Mucosa of stomach (tissue), 1 donor: ENCODE data around the gene METTL26.

Experiments
- H3K27me3 ChIP-seq: one replicate; pipeline ENCODE4 v1.7.0; 2013; ENCODE audit warnings: mild to moderate bottlenecking, low read length; ENCODE audit not compliant: control insufficient read depth, insufficient read depth
- H3K36me3 ChIP-seq: one replicate; pipeline ENCODE4 v1.7.0; 2013; ENCODE audit warnings: low read length; ENCODE audit not compliant: control insufficient read depth, insufficient read depth
- H3K4me1 ChIP-seq: one replicate; pipeline ENCODE4 v1.7.0; 2013; ENCODE audit warnings: mild to moderate bottlenecking, low read length; ENCODE audit not compliant: control insufficient read depth, insufficient read depth
- H3K4me3 ChIP-seq: one replicate; pipeline ENCODE4 v1.7.0; 2013; ENCODE audit warnings: low read length
- H3K9ac ChIP-seq: one replicate; pipeline ENCODE4 v1.7.0; 2013; ENCODE audit warnings: mild to moderate bottlenecking, low read length, moderate library complexity
- H3K9me3 ChIP-seq: one replicate; pipeline ENCODE4 v1.7.0; 2013; ENCODE audit warnings: mild to moderate bottlenecking, low read length, moderate library complexity; ENCODE audit not compliant: control insufficient read depth
- donor health status: Pancreatic carcinoma.

METTL26 gene

DNA sequence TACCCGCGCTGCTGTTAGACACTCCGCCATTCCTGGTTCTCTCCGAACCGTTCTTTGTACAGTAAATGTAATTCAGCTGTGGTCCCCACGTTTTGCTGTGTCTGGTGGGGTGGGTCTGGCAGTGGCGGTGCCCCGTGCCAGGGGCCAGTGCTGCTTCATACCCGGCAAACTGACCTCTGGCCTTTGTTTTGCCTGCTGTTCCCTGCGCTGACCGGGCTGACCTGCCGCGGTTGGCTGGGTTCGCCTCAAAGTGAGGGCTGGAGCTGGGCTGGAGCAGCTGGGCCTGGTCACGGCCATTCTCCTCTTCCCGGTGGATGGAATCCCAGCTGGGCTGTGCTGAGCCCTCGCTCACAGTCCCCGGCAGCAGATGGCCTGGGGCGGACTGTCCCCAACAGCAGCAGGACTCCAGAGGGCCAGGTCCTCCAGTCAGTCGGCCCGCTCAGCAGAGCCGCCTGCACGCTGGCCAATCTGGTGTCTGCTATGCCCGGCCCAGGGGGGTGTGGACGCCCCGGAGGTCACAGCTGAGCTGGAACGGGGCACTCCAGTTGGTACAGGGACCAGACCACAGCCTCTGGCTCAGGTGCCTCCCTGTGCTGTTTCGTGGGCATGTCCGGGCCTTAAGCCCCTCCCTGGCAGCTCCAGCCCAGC, 6.8 kb downstream of the METTL26 start:
- H3K36me3 ChIP-seq: peaks cover 10% of the 10 kb centered on the region
- H3K4me3 ChIP-seq: no peak overlapping the region
- no peaks in the 10 kb centered on the region for H3K27me3 ChIP-seq
- H3K9ac ChIP-seq: no peak overlapping the region
- peaks cover 24% of the 10 kb centered on the region for H3K4me1 ChIP-seq
- no peaks in the 10 kb centered on the region for H3K9me3 ChIP-seq

- H3K4me1 ChIP-seq: peaks cover 24% of the 10 kb centered on the region
- H3K27me3 ChIP-seq: no peaks in the 10 kb centered on the region
- H3K36me3 ChIP-seq: peaks cover 10% of the 10 kb centered on the region
- no peak overlapping the region for H3K4me3 ChIP-seq
- no peaks in the 10 kb centered on the region for H3K9me3 ChIP-seq
- H3K9ac ChIP-seq: no peak overlapping the region
Measured at GRCh38 chr16:628321-629061, 7.6 kb downstream of the METTL26 start.

- H3K27me3 ChIP-seq: no peaks in the 10 kb centered on the region
- H3K36me3 ChIP-seq: peaks cover 10% of the 10 kb centered on the region
- no peaks in the 10 kb centered on the region for H3K9me3 ChIP-seq
- no peak overlapping the region for H3K9ac ChIP-seq
- H3K4me3 ChIP-seq: no peak overlapping the region
- H3K4me1 ChIP-seq: peaks cover 24% of the 10 kb centered on the region
Measured at GRCh38 chr16:627454-628239, 8.5 kb downstream of the METTL26 start.

DNA sequence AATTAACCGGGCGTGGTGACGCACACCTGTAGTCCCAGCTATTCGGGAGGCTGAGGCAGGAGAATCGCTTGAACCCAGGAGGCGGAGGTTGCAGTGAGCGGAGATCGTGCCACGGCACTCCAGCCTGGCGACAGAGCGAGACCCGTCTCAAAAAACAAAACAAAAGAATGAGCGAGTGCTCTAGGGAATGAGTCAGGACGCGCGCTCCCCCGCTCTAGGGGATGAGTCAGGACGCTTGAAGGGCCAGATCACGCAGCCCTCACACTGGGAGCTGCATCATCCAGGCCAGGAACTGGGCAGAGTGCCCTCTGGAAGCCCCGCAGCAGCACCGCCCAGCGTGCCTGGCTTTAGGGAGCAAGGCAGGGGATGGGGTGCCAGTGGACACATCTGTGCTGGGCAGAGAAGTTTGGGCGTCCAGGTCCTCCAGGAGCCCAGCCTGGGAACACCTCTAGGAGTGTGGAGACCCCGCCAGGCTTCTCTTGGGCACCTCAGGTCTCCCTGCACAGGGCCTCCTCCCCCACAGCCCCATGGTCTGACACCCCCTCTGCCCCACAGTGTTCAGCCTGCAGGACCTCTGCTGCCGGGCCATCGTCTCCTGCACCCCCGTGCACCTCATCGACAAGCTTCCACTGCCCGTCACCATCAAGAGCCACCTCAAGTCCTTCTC, 9.2 kb downstream of the METTL26 start:
- Histone ChIP-seq H3K36me3 (peaks cover 10% of the 10 kb centered on the region), H3K27me3 (no peaks in the 10 kb centered on the region), H3K9me3 (no peaks in the 10 kb centered on the region), H3K4me1 (peaks cover 29% of the 10 kb centered on the region), H3K9ac (no peak overlapping the region), H3K4me3 (no peak overlapping the region)

DNA sequence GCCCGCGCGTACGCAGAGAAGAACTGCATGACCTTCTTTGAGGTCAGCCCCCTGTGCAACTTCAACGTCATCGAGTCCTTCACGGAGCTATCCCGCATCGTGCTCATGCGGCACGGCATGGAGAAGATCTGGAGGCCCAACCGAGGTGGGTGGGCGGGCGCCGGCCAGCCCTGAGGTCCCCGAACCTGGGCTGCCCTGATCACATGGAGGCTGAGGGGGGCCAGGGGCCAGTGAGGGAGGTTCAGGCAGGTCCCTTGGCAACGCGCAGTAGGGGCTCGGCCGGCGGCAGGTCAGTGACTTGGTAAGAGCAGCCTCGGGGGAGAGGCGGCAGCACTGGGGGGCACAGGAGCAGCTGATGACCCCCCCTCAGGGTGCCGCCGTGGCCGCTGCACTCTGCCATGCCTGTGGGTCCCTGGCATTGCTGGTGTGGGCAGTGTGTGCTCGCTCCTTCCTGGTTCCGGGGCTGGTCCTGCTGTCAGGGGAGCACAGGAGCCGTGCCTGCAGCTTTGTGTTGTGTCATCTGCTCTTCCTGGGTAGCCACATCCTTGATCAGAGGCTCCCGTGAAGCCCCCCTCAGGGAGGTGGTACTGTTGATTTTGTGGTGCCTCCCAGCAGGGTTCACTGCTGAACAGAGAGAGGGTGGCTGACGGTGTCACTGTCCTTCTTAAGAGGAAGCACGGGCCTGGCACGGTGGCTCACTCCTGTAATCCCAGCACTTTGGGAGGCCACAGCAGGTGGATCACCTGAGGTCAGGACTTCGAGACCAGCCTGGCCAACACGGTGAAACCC, 9.9 kb downstream of the METTL26 start:
- no peaks in the 10 kb centered on the region for H3K27me3 ChIP-seq
- peaks cover 10% of the 10 kb centered on the region for H3K36me3 ChIP-seq
- peaks cover 34% of the 10 kb centered on the region for H3K4me1 ChIP-seq
- no peak overlapping the region for H3K4me3 ChIP-seq
- H3K9ac ChIP-seq: no peak overlapping the region
- no peaks in the 10 kb centered on the region for H3K9me3 ChIP-seq

GRCh38 chr16:625117-625976, 10.8 kb downstream of the METTL26 start:
- H3K36me3 ChIP-seq: peaks cover 10% of the 10 kb centered on the region

DNA sequence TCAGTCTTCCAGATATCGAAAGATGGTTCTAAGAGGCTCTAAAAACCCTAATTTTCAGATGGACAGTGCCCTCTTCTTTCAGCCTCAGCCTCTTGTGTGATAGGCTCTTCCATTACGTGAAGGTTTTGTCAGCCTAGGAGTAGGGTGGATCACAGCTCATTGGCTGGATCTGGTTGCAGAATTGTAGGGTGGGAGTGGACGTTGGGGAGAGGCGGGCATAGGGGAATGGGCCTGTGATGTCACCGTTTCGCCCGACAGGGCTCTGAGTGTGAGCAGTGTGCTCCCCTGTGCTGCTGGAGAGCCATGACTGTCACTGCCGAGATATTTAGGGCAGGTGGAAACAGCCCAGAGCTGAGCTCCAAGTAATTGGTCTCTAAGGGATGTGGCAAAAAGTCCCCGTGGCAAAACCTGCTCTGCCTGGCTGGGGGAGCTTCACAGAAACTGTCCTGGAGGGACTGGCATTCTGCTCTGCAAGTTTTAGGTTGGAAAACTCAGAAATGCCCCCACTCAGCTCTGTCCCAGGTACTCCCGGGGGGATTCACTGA, 11.5 kb downstream of the METTL26 start:
- Histone ChIP-seq H3K27me3 (no peaks in the 10 kb centered on the region), H3K4me3 (no peak overlapping the region), H3K4me1 (peaks cover 20% of the 10 kb centered on the region), H3K9ac (no peak overlapping the region), H3K9me3 (no peaks in the 10 kb centered on the region), H3K36me3 (peaks cover 10% of the 10 kb centered on the region)

More at GRCh38 chr16:625117-625976, 10.8 kb downstream of the METTL26 start:
- Histone ChIP-seq H3K27me3 (no peaks in the 10 kb centered on the region), H3K4me3 (no peak overlapping the region), H3K9ac (no peak overlapping the region), H3K9me3 (no peaks in the 10 kb centered on the region), H3K4me1 (peaks cover 25% of the 10 kb centered on the region)

DNA sequence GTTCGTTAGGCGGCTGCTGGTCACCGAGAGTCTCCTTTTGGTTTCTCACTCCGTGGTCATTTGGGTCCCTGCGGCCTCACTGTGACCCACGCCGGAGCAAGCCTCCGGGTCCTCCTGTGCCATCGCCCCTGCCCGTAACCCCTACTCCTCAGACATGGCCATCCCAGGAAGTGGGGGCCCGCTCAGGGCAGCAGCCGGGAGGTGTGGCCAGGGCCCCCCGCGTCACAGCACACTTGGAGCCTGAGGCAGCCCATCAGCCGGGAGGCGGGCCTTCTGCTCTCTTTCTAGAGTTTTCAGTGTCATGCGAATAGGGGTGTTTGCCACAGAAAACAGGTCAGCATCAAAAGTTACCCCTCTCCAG, 13.2 kb downstream of the METTL26 start:
- H3K4me3 ChIP-seq: no peak overlapping the region
- H3K27me3 ChIP-seq: no peaks in the 10 kb centered on the region
- H3K4me1 ChIP-seq: peaks cover 20% of the 10 kb centered on the region

DNA sequence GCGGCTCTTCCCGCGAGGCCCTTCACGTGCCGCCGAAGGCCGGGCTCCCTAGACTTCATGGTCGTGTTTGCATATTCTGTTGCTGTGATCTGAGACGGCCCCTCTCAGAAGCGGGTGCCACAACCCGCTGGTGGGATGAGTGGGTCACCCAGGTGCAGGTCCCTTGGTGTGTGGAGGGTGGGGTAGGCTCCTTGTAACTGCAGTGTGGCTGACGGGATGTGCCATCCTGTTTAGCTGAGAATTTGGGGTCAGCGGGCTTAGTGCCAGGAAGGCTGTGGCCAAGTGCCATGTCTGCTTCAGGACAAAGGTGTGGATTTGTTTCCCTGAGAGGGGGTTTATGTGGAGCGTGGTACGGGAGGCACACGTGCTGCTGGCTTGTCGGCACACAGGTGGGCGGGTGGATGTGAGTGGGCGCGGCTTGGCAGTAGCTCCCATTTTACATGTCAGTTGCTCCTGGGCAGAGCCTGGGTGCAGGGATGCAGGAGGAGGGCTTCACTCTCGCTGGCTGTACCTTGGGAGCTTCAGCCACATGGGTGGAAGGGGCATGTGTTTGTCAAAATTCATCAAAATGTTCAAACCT, 14.5 kb downstream of the METTL26 start:
- H3K4me1 ChIP-seq: peaks cover 19% of the 10 kb centered on the region
- no peak overlapping the region for H3K9ac ChIP-seq
- no peaks in the 10 kb centered on the region for H3K9me3 ChIP-seq
- no peaks in the 10 kb centered on the region for H3K27me3 ChIP-seq
- H3K4me3 ChIP-seq: no peak overlapping the region
- H3K36me3 ChIP-seq: peaks cover 10% of the 10 kb centered on the region

More for the DNA sequence above, 13.2 kb downstream of the METTL26 start:
- Histone ChIP-seq H3K9me3 (no peaks in the 10 kb centered on the region), H3K36me3 (peaks cover 10% of the 10 kb centered on the region), H3K9ac (no peak overlapping the region)

- Histone ChIP-seq H3K27me3 (no peaks in the 10 kb centered on the region), H3K4me1 (peaks cover 23% of the 10 kb centered on the region), H3K9me3 (no peaks in the 10 kb centered on the region), H3K9ac (no peak overlapping the region), H3K36me3 (peaks cover 3% of the 10 kb centered on the region), H3K4me3 (no peak overlapping the region)
Measured at GRCh38 chr16:620700-621525, 15.2 kb downstream of the METTL26 start.
